ENCODE data around the gene C6orf132.

C6orf132 gene

DNA sequence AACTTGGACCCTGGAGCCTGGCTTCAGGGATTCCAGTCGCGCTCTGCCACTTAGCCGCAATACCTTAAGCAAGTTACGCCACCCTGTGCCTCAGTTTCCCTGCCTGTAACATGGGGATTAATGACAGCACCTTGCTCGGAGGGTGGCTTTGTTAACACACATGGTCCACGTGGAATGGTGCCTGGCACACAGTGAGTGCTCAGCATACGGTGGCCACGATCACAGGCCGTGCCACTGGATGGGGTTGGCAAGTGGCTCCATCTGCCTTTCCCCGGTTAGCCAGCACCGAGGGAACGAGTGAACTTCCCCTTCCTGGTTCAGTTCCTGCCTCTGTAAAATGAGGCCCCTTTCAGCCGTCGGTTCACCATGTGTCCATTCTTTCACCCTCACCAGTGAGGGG, 17.2 kb downstream of the C6orf132 start:
- no peak for TF ChIP-seq CTCF (IDR thresholded peaks at IDR 0.05; ENCODE audit: low read length, missing control alignments)
- no peak for DNase-seq (ENCODE audit: low read depth)
- H3K4me3 ChIP-seq (replicated peaks; ENCODE audit: low read depth, low read length) = no peak overlapping the region

GRCh38 chr6:42124223-42124836, 18.1 kb downstream of the C6orf132 start:
- no peak for TF ChIP-seq CTCF (IDR thresholded peaks at IDR 0.05; ENCODE audit: low read length, missing control alignments)
- H3K4me3 ChIP-seq (replicated peaks; ENCODE audit: low read depth, low read length) = no peak overlapping the region
- DNase-seq (ENCODE audit: low read depth) = no peak

DNA sequence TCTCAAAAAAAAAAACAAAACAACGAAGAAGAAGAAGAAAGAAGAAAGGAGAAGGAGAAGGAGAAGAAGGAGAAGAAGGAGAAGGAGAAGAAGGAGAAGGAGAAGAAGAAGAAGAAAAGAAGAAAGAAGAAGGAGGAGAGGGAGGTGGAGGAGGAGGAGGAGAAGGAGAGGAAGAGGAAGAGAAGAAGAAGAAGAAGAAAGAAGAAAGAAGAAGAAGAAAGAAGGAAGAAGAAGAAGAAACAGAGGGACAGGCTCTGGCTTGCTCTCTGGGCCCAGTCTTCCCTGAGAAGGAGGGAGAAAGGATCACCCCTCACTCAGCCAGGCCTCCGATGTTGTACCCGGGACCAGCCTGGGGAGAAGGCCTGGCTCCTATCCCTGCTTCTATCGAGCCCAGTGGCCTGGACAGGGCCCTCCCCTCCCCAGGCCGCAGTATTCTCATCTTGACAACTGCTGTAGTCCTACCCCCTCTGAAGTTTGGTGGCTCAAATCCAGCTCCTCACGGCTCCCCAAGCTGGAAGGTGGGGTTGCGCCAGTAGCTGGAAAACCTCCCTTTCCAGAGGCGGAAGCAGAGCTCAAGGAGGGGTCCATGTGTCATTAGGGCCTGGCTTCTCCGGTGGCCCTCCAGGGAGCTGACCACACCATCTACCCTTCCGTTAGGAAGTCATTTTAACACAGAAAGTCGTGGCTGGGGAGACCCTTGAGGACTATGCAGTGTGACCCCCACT, 18.9 kb downstream of the C6orf132 start:
- TF ChIP-seq CTCF (IDR thresholded peaks at IDR 0.05; ENCODE audit: low read length, missing control alignments) = no peak
- DNase-seq (ENCODE audit: low read depth) = no peak

DNA sequence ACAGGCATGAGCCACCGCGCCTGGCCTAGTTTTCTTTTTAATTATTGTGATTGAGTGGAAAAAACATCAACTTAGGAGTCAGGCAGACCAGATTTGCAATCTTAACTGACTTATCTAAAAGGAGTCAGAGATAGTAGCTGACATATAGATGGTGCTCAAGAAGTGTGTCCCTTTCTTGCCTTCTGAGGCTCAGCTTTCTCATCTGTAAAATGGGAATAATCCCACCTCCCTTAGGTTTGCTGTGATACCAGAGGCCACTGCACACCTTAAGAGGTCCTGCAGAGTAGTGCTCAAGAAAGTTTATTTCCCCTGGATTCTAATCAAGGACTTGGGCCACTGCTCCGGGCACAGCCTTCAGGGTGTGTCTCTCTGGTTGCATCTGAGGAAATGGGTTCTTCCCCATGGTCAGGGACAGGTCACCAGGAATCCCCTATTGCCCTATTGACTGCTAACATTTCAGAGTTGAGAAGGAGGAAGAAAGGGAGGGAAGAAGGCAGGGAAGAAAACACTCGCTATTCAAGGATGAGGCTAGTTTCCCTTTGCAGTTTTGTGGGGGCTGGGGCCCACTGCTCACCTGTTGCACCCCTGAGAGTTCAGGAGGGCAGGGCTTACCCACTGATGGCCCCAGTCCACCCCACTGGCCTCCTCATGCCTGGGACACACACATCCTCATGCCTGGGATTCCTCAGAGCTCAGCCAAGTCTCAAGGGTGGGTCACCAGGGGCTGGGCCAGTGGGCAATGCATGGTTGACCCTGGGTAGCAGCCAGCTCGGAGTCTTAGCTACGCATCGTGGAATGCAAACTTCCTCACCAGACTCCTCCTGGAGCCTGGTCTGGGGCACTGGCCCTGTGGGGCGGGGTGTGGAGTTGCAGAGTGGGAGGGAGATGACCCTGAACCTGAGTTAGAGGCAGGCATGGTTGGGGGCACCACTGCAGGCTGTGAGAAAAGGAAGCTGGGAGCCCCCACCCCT, 21.2 kb downstream of the C6orf132 start:
- DNase-seq (ENCODE audit: low read depth) = no peak
- TF ChIP-seq CTCF (IDR thresholded peaks at IDR 0.05; ENCODE audit: low read length, missing control alignments) = no peak
- H3K4me3 ChIP-seq (replicated peaks; ENCODE audit: low read depth, low read length) = no peak overlapping the region

More for the DNA sequence above, 18.9 kb downstream of the C6orf132 start:
- no peak overlapping the region for H3K4me3 ChIP-seq (replicated peaks; ENCODE audit: low read depth, low read length)

GRCh38 chr6:42118162-42119001, 24.0 kb downstream of the C6orf132 start:
- DNase-seq (ENCODE audit: low read depth) = no peak
- no peak for TF ChIP-seq CTCF (IDR thresholded peaks at IDR 0.05; ENCODE audit: low read length, missing control alignments)
- no peak overlapping the region for H3K4me3 ChIP-seq (replicated peaks; ENCODE audit: low read depth, low read length)

GRCh38 chr6:42117843-42118161, 24.6 kb downstream of the C6orf132 start:
- no peak for DNase-seq (ENCODE audit: low read depth)
- no peak overlapping the region for H3K4me3 ChIP-seq (replicated peaks; ENCODE audit: low read depth, low read length)
- no peak for TF ChIP-seq CTCF (IDR thresholded peaks at IDR 0.05; ENCODE audit: low read length, missing control alignments)

Data from fibroblast of pulmonary artery (primary cell).